NCI-H2171 (cell line): Measurements from ENCODE around the gene UNC93A.
"Not testable (repeated sequence)": the region's sequence is repeated elsewhere in the genome, so short reads cannot be mapped to it uniquely, and the experiment has no call there.

Experiments used
- DNase-seq: peaks from one replicate; lab custom pipeline; 2025; lab: John Stamatoyannopoulos, UW

The UNC93A gene

DNA sequence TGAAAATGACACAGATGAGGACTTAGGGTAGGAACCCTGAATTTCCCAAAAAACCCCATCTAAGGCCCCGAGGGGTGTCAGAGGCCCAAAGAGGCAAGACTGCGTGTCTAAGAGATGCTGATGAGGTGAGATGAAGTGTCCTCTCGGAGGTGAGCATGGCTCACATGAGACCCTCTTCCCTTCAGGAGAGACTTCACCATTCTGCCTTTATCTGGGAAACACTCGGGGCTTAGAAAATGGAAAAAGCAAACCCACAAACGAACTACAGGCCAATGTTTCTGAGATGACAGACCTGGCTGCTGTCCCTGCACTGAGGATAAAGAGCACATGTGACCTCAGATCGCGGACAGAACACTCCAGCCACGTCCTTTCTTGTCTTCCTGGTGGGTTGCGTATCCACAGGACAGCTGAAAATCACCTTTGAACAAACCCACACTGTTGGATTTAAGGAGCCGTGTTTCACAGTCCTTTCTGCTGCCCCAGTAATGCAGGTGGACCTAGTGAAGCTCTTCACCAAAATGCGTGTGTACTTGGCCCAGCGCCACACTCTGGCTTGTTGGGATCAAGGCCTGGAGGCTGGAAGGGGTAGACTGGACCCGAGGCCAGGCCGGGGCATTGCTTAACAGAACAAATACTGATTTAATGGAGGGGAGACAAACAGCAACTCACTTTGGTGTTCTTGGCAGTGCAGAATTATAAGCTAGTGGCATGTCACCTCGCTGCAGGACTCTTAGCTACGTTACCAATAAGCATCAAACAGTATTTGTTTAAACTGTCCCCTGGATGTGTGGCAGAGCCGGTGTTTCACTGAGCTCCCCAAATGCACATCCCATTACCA, 18.5 kb downstream of the UNC93A start:
- not testable (repeated sequence) for DNase-seq

DNA sequence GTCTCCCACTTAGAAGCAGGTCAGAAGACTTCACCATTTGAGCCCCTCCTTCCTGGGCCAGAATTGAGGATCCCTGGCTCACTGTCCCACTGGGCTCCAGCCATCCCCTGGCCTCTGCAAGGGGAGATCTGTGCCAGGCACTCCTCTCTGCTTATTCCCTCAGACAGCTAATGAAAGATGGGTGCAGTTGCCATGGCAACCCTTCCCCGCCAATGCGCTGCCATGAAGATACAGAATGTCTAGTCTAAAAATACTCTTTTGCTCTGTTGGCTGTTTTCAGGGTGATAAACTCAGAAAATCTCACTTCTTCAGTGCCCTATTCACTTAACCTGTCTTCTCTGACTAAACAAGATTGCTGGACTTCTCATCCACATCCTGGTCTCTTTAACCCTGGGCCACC, 20.2 kb downstream of the UNC93A start:
- DNase-seq, result no peak

DNA sequence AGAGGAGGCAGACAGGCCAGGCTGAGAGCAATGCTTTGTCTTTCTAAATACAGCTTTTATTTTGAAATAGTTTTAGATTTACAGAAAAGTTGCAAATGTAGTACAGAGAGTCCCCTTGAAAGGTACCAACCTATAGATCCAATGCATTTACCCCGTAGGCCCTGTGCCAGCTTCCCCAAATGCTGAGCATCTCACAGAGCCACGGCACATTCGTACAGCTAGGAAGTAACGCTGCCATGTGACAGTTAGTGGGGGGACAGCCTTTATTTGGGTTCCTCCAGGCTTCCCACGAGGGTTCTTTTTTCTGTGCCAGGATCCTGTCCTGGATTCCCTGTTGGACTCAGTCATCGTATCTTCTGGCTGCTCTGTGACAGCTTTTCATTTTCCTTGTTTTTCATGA, 20.6 kb downstream of the UNC93A start:
- not testable (repeated sequence) for DNase-seq

DNA sequence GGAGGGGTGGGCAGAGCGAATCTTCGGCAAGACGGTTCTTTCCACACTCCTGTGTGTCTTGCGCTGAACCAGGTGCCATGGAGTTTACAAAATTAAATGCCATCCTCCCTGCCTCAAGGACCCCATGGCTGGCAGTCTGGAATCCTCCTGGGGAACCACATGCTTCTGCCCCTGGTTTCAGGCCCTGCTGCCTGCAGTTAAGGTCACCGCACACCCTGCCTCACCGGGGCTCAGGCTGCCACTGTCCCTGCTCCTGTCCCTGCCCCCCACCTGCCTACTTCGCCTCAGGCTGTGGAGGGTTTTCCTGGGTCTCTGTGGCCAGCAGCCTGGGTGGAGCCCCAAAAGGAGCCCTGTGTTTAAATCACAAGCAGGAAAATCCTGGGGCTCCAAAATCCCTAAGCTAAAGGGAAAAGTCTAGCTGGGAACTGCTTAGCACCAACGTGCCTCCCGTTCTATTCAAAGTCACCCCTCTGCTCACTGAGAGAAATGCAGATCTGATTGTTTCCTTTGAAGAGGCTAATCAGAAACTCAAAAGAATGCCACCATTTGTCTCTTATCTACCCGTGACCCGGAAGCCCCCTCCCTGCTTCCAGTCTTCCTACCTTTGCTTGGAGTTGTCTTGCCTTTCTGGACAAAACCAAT, 23.2 kb downstream of the UNC93A start:
- DNase-seq, result no peak

DNA sequence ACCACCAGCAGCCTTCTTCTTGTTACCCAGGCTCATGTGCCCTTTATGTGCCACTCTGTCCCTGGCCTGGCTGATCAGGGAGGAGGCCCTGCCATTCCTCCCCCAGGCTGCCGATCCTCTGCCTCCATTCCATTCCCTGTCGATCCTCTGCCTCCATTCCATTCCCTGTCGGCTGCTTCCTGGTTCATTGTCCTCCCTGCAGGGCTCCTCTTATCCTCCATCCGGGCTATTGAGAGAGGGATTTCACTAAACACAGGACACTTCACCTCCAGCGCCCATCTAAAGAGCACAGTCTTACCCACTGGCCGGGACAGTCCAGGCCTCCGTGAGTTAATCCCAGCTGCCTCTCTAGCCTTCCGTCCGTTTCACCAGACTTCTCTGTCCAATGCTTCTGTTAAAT, 26.1 kb downstream of the UNC93A start:
- DNase-seq, result no peak

DNA sequence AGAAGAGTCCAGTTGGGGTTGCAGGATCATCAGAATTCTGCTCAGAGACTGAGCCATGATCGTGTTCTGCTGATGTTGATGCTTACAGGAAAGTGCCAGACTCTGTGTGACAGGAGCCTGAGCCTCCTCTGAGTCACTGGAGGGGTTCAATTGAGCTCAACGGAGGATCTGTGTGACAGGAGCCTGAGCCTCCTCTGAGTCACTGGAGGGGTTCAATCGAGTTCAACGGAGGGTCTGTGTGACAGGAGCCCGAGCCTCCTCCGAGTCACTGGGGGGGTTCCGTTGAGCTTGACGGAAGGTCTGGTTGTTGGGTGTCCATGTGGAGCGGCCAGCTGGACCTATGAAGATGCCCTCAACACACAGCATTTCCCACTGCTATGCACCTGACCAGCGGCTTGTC, 27.2 kb downstream of the UNC93A start:
- not testable (repeated sequence) for DNase-seq

DNA sequence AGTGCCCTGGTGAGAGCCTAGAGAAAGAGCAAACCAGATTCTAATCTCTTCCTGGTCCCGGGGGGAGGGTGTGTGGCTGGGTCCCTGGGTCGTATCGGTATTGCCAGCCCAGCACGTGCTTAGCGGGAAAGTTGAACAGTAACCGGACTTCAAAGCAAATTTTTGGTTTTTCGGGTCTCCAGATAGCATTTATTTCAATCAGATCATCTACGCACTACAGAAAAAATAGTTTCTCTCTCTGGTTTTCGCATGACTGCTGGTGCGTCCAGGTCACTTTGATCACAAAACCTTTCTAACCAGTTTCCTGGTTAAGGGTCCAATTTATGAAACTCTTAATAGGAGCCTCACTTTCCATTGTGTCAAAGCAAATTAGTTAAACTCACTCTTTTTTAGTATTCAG, 27.7 kb downstream of the UNC93A start:
- DNase-seq, result not testable (repeated sequence)

DNA sequence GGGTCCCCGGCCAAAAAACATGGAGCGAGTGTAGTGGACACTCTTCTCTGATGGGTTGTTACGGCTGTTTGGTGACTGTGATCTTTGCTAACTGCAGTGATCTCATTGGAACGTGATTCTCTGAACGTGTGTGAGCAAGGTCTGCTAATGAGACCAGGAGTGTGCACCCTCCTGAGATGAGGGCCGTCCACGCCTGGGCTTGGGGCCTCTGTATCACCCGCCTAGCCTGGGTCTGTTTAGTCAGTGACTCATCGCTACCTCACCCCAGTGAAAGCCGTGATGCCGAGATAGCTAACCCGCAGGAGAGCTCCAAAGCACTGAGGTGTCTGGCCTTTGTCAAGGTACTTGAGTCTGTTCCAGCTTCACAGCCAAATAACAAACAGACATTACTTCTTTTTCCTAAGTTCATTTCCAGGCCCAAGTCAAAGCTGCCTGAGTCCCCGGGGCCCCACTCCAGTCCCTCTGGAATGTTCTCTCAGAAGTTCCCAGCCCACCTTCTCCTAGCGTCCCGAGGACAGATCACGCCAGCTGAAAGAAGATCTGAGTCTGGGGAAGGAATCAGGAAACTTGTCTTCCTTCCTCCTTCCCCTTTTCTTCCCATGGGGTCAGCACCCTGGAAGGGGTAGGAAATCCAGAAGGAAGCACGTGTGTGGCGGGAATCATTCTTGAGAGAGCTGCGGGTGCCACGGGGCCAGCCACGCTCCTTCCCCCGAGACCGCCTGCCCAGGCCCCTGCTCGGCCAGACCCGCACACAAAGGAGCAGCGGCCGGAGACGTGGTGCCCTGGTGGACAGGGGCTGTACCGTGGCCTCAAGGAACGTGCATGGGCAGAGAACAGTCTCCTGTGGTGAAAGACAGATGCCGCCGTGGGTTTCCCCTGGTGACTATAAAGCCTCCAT, 29.0 kb downstream of the UNC93A start:
- not testable (repeated sequence) for DNase-seq

DNA sequence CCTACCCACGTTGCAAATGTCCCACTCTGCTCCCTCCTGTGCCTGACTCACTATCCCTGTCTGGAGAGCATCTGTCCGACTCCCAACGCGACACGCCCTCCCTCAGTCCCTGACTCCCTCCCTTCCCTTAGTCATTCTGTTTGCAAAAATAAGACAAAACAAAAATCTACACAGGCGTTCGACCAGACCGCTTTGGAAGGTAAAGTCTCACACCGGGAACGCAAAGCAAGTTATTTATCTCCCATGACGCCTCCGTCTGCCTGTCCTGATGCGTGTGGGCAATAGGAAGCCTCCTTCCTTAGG, 29.6 kb downstream of the UNC93A start:
- not testable (repeated sequence) for DNase-seq

DNA sequence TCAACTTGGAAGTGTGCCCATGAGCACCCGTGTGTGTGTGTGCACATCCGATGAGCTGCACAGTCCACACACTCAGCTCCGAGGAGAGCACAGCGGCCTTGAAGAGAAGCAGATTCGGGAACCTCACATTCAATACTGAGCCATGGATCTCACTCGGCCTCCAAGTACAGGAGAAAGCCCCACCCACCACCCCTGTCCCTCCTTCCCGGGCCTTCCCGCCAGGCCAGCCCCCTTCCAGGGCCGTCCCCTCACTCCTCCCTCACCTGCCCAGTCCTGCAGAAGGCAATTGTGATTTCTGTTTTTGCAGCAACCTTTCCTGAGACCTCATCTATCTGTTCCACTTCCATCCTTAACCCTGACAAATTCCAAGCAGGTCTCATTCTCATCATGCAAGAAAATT, 30.1 kb downstream of the UNC93A start:
- DNase-seq, result not testable (repeated sequence)

DNA sequence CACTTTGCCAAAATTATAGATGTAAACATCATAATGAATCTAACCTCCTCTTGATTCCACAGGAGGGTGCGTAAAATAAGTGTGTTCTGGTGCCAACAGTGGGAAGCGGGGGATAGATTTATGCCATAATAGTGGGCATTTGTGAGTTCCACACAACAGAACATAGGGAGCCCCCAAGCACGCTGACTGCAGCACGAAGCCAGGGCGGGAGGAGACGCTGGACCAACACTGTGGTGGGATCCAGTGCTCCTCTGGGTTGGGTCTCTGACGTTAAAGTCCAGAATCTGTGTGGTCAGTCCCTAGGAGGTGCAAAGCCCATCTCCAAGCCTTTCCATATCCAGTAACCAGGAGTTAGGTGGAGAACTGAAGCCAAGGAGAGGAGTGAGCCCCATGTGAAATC, 32.0 kb downstream of the UNC93A start:
- DNase-seq, result no peak

DNA sequence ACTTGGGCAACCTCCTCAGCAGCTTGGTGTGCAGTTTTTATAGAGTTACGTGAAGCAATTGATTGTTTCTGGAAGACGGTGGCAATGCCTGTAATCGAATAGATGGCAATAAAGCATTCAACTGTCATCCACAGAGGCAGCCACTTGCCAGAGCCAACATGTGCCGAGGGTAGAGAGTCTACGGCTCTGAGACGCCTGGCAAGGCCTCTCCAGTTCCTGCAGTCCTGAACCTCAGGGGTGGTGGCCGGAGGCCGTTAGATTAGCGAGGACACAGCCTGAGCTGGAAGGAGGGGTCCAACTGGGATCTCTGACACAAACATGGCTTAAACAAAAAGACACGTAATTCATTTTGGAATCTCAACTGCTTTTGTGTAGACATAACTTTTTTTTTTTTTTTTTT, 33.0 kb downstream of the UNC93A start:
- DNase-seq, result no peak

DNA sequence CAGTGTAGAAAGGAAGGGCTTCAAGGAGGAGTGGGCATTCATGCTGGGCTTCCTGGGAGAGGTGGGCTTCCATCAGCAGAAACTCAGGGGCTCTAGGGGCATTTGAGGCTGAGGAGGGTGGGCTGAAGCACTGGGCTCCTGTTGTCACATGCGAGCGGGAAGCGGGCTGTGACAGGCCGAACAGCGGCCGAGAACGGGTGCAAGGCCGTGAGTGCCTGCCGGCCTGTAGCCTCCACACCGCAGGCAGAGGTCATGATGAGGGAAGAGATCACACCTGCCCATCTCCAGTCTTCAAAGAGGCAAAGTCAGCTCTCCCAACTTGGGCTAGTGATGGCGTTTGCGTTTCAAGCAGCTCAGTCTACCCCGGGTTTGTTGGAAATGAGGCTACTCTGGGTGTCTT, 34.7 kb downstream of the UNC93A start:
- DNase-seq, result no peak

DNA sequence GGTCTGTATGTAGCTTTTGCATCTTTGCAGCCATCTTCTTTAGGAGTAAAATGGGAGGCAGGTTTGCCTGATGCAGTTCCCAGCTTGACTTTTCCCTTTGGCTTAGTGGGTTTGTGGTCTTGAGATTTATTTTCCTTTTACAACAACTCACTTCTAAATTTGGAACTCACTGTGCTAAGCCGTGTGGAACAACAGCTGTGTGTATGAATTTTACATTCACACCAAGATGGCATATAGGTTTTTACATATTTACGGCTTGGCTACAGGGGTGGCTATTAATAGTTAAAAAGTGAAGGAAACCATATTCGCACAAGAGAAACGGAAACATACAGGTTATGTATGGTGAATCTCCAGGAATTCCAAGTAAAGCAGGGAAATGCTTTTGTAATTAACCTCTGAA, 36.3 kb downstream of the UNC93A start:
- DNase-seq, result no peak

DNA sequence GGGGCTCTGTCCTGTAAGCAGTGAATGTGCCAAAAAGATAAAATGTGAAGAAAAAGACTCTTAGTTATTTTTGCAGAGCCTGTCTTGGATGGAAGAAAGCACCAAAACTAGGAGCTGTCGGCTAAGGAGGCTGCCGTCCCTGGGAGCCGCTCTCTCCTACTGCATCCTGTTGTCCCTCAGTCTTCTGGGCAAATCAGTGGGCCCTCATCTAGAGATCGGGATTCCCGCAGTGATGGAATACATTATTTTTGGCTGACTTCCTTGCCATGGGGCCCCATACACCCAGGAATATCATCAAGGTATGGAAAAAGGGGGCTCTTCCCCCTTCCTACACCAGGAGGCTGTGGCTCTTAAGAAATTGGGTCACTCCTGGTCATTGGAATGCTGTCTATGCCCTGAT, 37.0 kb downstream of the UNC93A start:
- DNase-seq, result no peak

DNA sequence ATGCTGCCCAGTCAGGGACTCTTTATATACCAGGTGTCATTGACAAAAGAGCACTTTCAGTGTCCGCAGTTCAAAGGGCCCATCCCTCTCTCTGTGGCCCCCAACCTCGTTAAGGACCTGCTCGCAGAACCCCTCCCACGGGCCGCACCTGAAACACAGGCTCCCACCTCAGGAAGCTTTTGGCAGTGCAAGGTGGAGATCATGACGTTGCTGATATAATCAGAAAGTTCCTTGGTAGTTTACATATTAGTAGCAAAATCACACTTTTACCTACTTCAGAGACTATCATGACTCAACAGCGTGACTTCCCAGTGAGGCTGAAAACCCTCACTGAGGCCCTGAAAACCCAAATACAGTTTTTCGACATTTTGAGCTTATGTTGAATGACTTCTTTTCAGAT, 37.9 kb downstream of the UNC93A start:
- no peak for DNase-seq

DNA sequence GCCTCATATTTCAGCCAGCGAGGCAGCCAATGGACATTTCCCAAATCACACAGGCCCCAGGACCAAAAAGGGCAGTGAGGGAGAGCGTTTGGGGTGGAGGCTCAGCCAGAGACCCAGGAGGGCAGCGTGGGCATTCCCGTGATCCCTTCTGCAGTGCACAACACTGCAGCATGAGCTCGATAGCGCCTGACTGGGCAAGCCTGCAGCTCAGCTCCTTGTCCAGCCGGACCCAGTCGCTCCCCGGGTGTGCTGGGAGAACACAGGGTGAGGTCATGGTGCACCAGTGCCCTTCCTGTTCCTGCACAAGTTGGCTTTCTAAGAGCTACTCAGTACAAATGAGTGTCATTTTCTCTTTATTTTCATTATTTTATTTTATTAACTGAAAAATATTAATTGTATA, 39.6 kb downstream of the UNC93A start:
- no peak for DNase-seq

DNA sequence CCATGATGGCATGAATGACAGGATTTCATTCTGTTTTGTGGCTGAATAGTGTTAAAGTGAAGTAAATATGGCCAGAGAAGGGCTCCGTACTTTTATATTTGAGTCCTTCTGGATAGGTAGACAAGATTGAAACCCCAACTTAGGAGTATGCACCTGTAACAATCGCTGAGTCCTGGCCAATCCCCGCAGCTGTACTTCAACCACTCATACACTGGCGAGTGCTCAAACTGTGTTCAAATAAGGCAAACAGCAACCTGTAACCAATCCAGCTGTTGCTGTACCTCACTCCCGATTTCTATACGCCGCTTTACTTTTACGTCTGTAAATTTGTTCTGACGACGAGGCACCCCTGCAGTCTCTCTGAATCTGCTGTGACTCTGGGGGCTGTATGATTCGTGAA, 40.5 kb downstream of the UNC93A start:
- DNase-seq, result no peak

DNA sequence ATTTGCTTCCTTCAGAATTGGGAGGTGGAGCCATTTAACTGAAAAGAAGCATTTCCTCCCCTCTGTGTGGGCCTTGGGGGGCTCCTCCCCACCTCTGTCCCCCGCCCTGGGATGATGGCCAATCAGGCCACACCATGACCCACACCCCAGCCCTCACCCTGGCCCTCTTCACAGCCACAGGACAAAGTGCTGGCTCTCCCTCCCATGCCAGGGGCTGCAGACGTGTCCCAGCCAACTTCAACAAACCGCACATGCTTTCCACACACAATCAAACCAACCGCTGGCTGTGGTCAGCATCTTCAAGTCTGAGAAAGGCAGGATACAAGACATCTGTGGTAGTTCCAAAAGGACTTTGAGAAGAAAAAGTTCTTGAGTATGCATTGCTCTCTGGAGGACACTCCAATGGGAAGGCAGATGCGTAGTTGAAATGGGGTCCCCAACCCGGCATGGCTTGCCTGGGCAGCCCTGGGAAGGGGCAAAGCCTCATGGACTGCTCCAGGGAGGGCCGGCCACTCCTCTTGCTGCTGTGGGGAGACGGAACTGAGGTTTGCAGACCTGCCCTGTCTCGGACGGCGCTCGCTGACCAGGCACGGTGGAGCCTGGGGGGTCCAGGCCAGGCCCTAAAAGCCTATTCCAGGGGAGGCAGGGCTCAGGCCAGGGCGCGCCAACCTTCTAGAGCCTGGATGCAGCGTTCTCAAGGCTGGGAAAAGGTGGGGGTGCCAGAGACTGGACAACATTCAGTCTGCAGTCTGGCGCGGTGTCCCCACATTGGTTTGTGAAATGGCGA, 45.9 kb downstream of the UNC93A start:
- DNase-seq, result no peak

DNA sequence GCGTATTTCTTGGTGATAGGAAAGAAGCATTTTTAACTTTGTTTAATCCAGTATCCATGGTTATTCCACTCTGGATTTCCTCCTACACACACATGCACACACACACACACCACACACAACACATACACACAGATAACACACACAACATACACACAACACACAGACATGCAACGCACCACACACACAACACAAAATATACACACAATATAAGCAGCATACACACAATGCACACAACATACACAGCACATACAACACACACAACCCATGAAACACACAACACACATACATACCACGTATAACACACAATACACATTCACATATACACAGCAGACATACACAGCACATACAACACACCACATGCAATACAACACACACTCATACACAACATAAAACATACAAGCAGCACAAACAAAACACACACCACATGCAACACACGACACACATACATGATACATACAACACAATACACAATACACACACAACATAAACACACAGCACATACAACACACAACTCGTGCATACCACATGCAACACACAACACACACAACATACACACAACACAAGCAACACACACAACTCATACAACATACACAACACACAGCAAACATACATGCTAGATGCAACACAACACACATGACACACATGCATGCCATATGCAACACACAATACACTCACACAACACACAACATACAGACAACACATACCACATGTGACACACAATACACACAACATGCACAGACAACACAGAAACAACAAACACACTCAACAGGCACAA, 46.7 kb downstream of the UNC93A start:
- no peak for DNase-seq

DNA sequence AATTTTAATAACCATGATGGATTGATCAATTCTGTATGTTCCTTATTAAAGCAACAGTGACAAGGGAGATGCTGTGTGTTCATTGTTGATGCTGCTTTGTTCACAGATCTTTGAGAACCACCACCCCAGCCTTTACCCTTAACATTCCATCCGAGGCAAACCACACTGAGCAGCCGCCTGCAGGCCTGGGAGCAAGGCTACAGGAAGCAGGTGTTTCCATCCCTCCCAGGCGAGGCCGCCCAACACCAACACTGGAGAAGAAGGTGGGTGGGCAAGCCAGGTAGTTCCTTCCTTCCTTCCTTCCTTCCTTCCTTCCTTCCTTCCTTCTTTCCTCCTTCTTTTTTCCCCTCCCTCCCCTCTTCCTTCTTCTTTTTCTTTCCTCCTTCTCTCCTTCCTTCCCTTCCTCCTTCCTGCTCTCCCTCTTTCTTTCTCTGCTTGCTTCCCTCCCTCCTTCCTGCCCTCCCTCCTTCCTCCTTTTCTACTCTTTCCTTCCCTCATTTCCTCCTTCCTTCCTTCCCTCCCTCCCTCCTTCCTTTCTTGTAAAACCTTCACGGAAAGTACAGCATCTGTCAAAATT, 47.5 kb downstream of the UNC93A start:
- DNase-seq, result no peak
